Measurements from ENCODE around the gene CHRNA7.
A peak's percentile ranks its signal among the peaks of the same experiment; 100 is the strongest.

CHRNA7 gene

GRCh38 chr15:32029862-32030781 is at the start of gene CHRNA7:
Gene CHRNA7 (plus strand): TSS chr15:32030515. CDS start chr15:32030595, 80 bp downstream.
- DNase-seq (ENCODE audit: low spot score) = peak; percentile 34

- DNase-seq (ENCODE audit: low spot score) = no peak
Measured at GRCh38 chr15:31985607-31986006, 44.7 kb upstream of the CHRNA7 start.

- no peak for DNase-seq (ENCODE audit: low spot score)
Measured at GRCh38 chr15:31993062-31993461, 37.3 kb upstream of the CHRNA7 start.

- no peak for DNase-seq (ENCODE audit: low spot score)
Measured at GRCh38 chr15:31997711-31998110, 32.6 kb upstream of the CHRNA7 start.

- no peak for DNase-seq (ENCODE audit: low spot score)
Measured at GRCh38 chr15:32003558-32003957, 26.8 kb upstream of the CHRNA7 start.

- no peak for DNase-seq (ENCODE audit: low spot score)
Measured at GRCh38 chr15:32004249-32004648, 26.1 kb upstream of the CHRNA7 start.

GRCh38 chr15:32007355-32007960 is 22.9 kb upstream of the CHRNA7 start:
- DNase-seq (ENCODE audit: low spot score) = no peak

GRCh38 chr15:32014953-32015352 is 15.4 kb upstream of the CHRNA7 start:
- no peak for DNase-seq (ENCODE audit: low spot score)

GRCh38 chr15:32020156-32020555 is 10.2 kb upstream of the CHRNA7 start:
- DNase-seq (ENCODE audit: low spot score) = no peak

- DNase-seq (ENCODE audit: low spot score) = no peak
Measured at GRCh38 chr15:32028921-32029320, 1.4 kb upstream of the CHRNA7 start.

- DNase-seq (ENCODE audit: low spot score) = no peak
Measured at GRCh38 chr15:32029409-32029861, 880 bp upstream of the CHRNA7 start.

GRCh38 chr15:32030795-32031194 is 480 bp downstream of the CHRNA7 start:
- DNase-seq (ENCODE audit: low spot score) = no peak

GRCh38 chr15:32033186-32033890 is 3.0 kb downstream of the CHRNA7 start:
- DNase-seq (ENCODE audit: low spot score) = no peak

GRCh38 chr15:32034106-32034505 is 3.8 kb downstream of the CHRNA7 start:
- DNase-seq (ENCODE audit: low spot score) = no peak

GRCh38 chr15:32035285-32035684 is 5.0 kb downstream of the CHRNA7 start:
- no peak for DNase-seq (ENCODE audit: low spot score)

GRCh38 chr15:32036971-32037370 is 6.7 kb downstream of the CHRNA7 start:
- DNase-seq (ENCODE audit: low spot score) = no peak

- DNase-seq (ENCODE audit: low spot score) = no peak
Measured at GRCh38 chr15:32041294-32041693, 11.0 kb downstream of the CHRNA7 start.

- DNase-seq (ENCODE audit: low spot score) = no peak
Measured at GRCh38 chr15:32042269-32042972, 12.1 kb downstream of the CHRNA7 start.

- DNase-seq (ENCODE audit: low spot score) = no peak
Measured at GRCh38 chr15:32053719-32054118, 23.4 kb downstream of the CHRNA7 start.

- DNase-seq (ENCODE audit: low spot score) = no peak
Measured at GRCh38 chr15:32057876-32058425, 27.6 kb downstream of the CHRNA7 start.

- DNase-seq (ENCODE audit: low spot score) = no peak
Measured at GRCh38 chr15:32060706-32061105, 30.4 kb downstream of the CHRNA7 start.

- no peak for DNase-seq (ENCODE audit: low spot score)
Measured at GRCh38 chr15:32067115-32067514, 36.8 kb downstream of the CHRNA7 start.

Data from activated CD4-positive, alpha-beta T cell treated with anti-CD3 and anti-CD28 coated beads, Interleukin-2, Interleukin-4, amounts not matched to agents 100 ng/mL and 50 ng/mL, durations not matched to agents 16 hours and 8 hours (primary cell).